BLaER1 (cell line): ENCODE data around the gene RAI14.
A peak's percentile ranks its signal among the peaks of the same experiment; 100 is the strongest.

ENCODE experiments used
- H3K27ac ChIP-seq: shearing (Covaris generic); formaldehyde crosslinking; 2 replicates; pipeline ENCODE4 v1.8.1; 2022
- H3K27me3 ChIP-seq: shearing (Covaris generic); formaldehyde crosslinking; 2 replicates; pipeline ENCODE4 v1.8.1; 2022
- H3K36me3 ChIP-seq: shearing (Covaris generic); formaldehyde crosslinking; 2 replicates; pipeline ENCODE4 v1.8.1; 2022
- H3K4me1 ChIP-seq: shearing (Covaris generic); formaldehyde crosslinking; 2 replicates; pipeline ENCODE4 v1.8.1; 2022
- H3K4me2 ChIP-seq: shearing (Covaris generic); formaldehyde crosslinking; 2 replicates; pipeline ENCODE4 v1.8.1; 2022
- H3K4me3 ChIP-seq: shearing (Covaris generic); formaldehyde crosslinking; 2 replicates; pipeline ENCODE4 v1.8.1; 2022
- H3K9ac ChIP-seq: shearing (Covaris generic); formaldehyde crosslinking; 2 replicates; pipeline ENCODE4 v1.8.1; 2022
- H3K9me3 ChIP-seq: shearing (Covaris generic); formaldehyde crosslinking; 2 replicates; pipeline ENCODE4 v1.8.1; 2022
- H4K20me1 ChIP-seq: shearing (Covaris generic); formaldehyde crosslinking; 2 replicates; pipeline ENCODE4 v1.8.1; 2022
- Cebpa-rat ChIP-seq: shearing (Covaris generic); IDR thresholded peaks from 2 replicates; pipeline ENCODE4 v1.8.1; 2022

The RAI14 gene

GRCh38 chr5:34639852-34640626 lies 16.1 kb upstream of the RAI14 start:
- H3K4me1 ChIP-seq, result no peaks in the 10 kb centered on the region
- H3K36me3 ChIP-seq, result no peaks in the 10 kb centered on the region
- H4K20me1 ChIP-seq, result no peaks in the 10 kb centered on the region
- H3K9me3 ChIP-seq, result no peaks in the 10 kb centered on the region
- no peak overlapping the region for H3K9ac ChIP-seq
- H3K27ac ChIP-seq, result no peak overlapping the region
- H3K4me2 ChIP-seq, result no peak overlapping the region
- H3K27me3 ChIP-seq, result no peaks in the 10 kb centered on the region
- H3K4me3 ChIP-seq, result no peak overlapping the region
- TF ChIP-seq Cebpa-rat, result no peak

- no peak for TF ChIP-seq Cebpa-rat
- no peaks in the 10 kb centered on the region for H3K36me3 ChIP-seq
- H3K27me3 ChIP-seq, result no peaks in the 10 kb centered on the region
- H3K4me1 ChIP-seq, result no peaks in the 10 kb centered on the region
- H3K4me2 ChIP-seq, result no peak overlapping the region
- 0 out of 2 replicates have a peak, but pooled peaks cover 5% of the 10 kb centered on the region for H3K9me3 ChIP-seq
- no peak overlapping the region for H3K4me3 ChIP-seq
- H3K9ac ChIP-seq, result no peak overlapping the region
- H3K27ac ChIP-seq, result no peak overlapping the region
- H4K20me1 ChIP-seq, result no peaks in the 10 kb centered on the region
Measured at GRCh38 chr5:34648039-34648839, 7.9 kb upstream of the RAI14 start.

DNA sequence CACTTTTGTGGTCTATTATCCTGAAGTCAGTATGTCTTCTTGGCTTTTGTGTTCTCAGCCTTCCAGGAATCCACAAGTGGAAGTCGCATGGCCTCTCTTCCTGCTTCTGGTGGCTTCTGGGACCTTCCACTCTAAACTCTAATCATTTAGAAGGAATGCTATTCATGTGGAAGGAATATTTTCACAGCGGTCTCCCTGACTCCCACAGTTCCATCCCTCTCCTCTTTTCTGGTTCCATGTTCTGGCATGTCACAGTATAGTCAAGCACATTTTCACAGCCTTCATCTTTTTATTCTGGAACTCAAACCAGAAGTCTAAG lies 7.3 kb upstream of the RAI14 start:
- no peaks in the 10 kb centered on the region for H3K4me1 ChIP-seq
- no peak overlapping the region for H3K4me3 ChIP-seq
- no peak overlapping the region for H3K27ac ChIP-seq
- no peak overlapping the region for H3K4me2 ChIP-seq
- H3K9ac ChIP-seq, result no peak overlapping the region
- no peak for TF ChIP-seq Cebpa-rat
- H3K27me3 ChIP-seq, result no peaks in the 10 kb centered on the region
- H3K36me3 ChIP-seq, result no peaks in the 10 kb centered on the region
- no peaks in the 10 kb centered on the region for H4K20me1 ChIP-seq
- H3K9me3 ChIP-seq, result 0 out of 2 replicates have a peak, but pooled peaks cover 5% of the 10 kb centered on the region

GRCh38 chr5:34651791-34652190 lies 4.3 kb upstream of the RAI14 start:
- Histone ChIP-seq H3K9me3 (no peaks in the 10 kb centered on the region), H3K4me1 (peaks cover 15% of the 10 kb centered on the region), H3K4me3 (no peak overlapping the region), H4K20me1 (no peaks in the 10 kb centered on the region), H3K36me3 (no peaks in the 10 kb centered on the region), H3K9ac (no peak overlapping the region), H3K27me3 (no peaks in the 10 kb centered on the region), H3K27ac (no peak overlapping the region), H3K4me2 (no peak overlapping the region)
- TF ChIP-seq Cebpa-rat, result no peak

DNA sequence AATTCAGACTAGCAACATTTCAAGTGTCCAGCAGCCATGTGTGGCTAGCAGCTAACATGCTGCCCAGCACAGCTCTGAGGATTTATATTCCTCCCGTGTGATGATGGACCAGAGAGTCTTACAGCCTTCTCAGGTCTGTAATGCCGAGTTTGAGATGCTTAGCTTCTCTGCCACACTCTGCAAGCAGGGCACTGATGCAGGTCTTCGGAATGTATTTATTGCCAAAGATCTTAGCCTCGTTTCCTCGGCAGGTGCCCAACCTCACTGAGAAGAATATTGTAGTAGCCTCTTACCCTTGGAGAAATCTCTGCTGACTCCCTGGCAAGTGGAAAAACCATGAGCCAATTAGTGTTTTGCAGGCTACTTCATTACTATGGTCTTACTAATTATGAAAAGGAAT lies 3.7 kb upstream of the RAI14 start:
- Histone ChIP-seq H3K36me3 (no peaks in the 10 kb centered on the region), H3K4me3 (no peak overlapping the region), H4K20me1 (no peaks in the 10 kb centered on the region), H3K4me1 (peaks cover 19% of the 10 kb centered on the region), H3K27me3 (no peaks in the 10 kb centered on the region), H3K27ac (no peak overlapping the region), H3K4me2 (no peak overlapping the region), H3K9ac (no peak overlapping the region), H3K9me3 (no peaks in the 10 kb centered on the region)
- TF ChIP-seq Cebpa-rat, result no peak

- H3K36me3 ChIP-seq, result no peaks in the 10 kb centered on the region
- no peak overlapping the region for H3K4me3 ChIP-seq
- no peak overlapping the region for H3K4me2 ChIP-seq
- H3K9ac ChIP-seq, result no peak overlapping the region
- H3K27me3 ChIP-seq, result no peaks in the 10 kb centered on the region
- no peak overlapping the region for H3K27ac ChIP-seq
- TF ChIP-seq Cebpa-rat, result no peak
- H3K9me3 ChIP-seq, result no peaks in the 10 kb centered on the region
- H3K4me1 ChIP-seq, result peaks cover 23% of the 10 kb centered on the region
- H4K20me1 ChIP-seq, result no peaks in the 10 kb centered on the region
Measured at GRCh38 chr5:34652914-34653313, 3.2 kb upstream of the RAI14 start.

DNA sequence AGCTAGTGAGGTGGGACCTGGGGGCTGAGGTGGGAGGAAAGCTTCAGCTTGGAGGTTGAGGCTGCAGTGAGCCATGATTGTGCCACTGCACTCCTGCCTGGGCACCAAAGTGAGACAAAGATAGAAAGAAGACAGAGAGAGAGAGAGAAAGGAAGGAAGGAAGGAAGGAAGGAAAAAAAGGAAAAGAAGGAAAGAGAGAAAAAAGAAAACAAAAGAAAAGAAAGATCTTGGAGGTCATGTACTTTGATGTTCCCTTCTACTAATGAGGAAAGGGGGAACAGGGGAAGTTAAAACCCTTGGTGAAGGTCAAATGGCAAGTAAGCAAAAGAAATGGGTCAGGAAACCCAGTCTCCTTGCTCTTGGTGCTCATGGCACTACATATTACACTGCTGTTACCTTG lies 2.4 kb upstream of the RAI14 start:
- Histone ChIP-seq H3K4me3 (no peak overlapping the region), H3K4me2 (no peak overlapping the region), H3K27ac (no peak overlapping the region), H3K4me1 (peaks cover 31% of the 10 kb centered on the region), H3K9ac (no peak overlapping the region), H3K36me3 (no peaks in the 10 kb centered on the region), H3K27me3 (no peaks in the 10 kb centered on the region), H4K20me1 (no peaks in the 10 kb centered on the region), H3K9me3 (no peaks in the 10 kb centered on the region)
- no peak for TF ChIP-seq Cebpa-rat

DNA sequence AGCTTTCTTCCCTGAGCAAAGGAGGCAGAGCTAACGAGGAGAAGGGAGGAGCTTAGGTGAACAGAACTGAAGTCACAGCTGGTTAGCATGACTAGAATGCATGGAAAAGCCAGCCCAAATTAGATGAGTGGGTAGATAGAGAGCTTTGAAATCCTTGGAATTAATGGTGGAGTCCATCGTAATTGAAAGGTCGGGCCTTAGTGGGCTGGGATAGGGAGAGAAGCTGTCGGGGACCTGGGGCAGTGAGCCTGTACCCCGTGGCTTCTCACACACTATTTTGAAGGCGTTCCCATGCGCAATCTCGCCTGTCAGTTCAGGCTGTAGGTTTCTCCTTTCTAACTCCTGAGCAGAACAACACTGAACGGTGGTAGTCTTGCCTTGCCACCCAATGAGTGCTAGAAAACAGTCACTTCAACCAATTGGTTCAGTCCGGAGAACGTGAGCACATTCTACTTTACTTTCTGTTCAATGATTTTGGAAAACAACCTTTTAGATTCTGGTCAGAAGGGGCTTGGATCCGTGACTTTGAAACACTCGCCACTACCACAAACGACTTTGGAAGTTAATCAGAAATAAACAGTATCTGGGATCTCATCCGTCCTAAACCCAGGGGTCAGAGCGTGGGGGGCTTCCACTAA lies 655 bp upstream of the RAI14 start:
- Histone ChIP-seq H3K27ac (peak overlapping the region; percentile 92), H3K36me3 (no peaks in the 10 kb centered on the region), H3K9ac (peak overlapping the region; percentile 89), H3K4me1 (peaks cover 38% of the 10 kb centered on the region), H3K9me3 (no peaks in the 10 kb centered on the region), H3K4me2 (peak overlapping the region; percentile 98), H4K20me1 (no peaks in the 10 kb centered on the region), H3K27me3 (no peaks in the 10 kb centered on the region), H3K4me3 (peak overlapping the region; percentile 89)
- TF ChIP-seq Cebpa-rat, result no peak

DNA sequence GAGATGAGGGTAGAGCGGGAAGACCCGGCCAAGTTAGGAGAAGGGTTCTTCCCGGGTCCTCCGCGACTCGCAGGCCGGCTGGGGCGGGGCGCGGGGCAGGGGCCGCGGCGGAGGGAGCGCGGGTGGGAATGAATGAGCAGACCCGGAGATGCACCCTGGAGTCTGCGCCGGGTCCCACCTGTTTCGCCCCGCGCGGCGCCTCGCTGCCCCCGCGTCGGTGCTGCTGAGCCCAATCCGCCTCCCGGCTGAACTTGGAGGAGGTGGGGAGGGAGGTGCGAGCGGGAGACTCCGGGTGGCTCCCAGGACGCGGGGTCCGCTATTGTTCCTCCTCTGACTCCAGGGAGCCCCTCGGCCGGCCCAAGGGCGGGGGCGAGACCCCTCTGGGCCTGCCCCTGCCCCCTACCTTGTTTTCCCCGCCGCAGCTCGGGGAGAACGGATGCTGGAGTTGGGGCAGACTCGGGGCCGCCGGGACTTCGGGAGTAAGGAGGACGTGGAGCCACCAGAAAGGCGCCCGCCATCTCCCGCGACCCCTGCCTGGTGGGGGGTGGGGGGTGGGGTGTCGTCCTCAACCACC lies 659 bp downstream of the RAI14 start:
- no peaks in the 10 kb centered on the region for H3K27me3 ChIP-seq
- peaks cover 38% of the 10 kb centered on the region for H3K4me1 ChIP-seq
- peak overlapping the region; percentile 98 for H3K4me2 ChIP-seq
- no peaks in the 10 kb centered on the region for H4K20me1 ChIP-seq
- no peaks in the 10 kb centered on the region for H3K9me3 ChIP-seq
- H3K9ac ChIP-seq, result peak overlapping the region; percentile 89
- TF ChIP-seq Cebpa-rat, result no peak
- peak overlapping the region; percentile 89 for H3K4me3 ChIP-seq
- H3K36me3 ChIP-seq, result 0 out of 2 replicates have a peak, but pooled peaks cover 3% of the 10 kb centered on the region
- peak overlapping the region; percentile 92 for H3K27ac ChIP-seq
